WTC11 (cell line): Measurements from ENCODE around the gene ADGRB3. TPM values are rescaled to one million over a fixed set of nuclear protein-coding genes. Genes with fewer than 3 reads are reported as not detected.

ENCODE experiments used
- ATAC-seq: fragments of 200-7000 bp; cut with Tn5 transposase; 2 replicates; pipeline ENCODE4 v1.10.0; 2021; ENCODE audit warnings: mild to moderate bottlenecking, moderate library complexity
- CTCF ChIA-PET: fragments of 300-600 bp; sonication (Branson Sonifier 250); formaldehyde crosslinking; loops from one replicate; lab custom pipeline; 2021; ENCODE audit warnings: antibody characterized with exemption; lab: Charles Lee
- POLR2A ChIA-PET: fragments of 350-600 bp; sonication (Branson Sonifier 250); formaldehyde crosslinking; loops from one replicate; lab custom pipeline; 2021; ENCODE audit warnings: antibody characterized with exemption; lab: Charles Lee
- DNase-seq: peaks from one replicate; pipeline ENCODE4 v3.0.0; 2021; ENCODE audit warnings: low spot score
- H3K27ac Mint-ChIP-seq: 2 replicates; pipeline ENCODE4 v1.8.0; 2021; ENCODE audit warnings: mixed read lengths
- H3K27me3 Mint-ChIP-seq: 2 replicates; pipeline ENCODE4 v1.8.0; 2021; ENCODE audit warnings: low read depth, mild to moderate bottlenecking, moderate library complexity, mixed read lengths
- H3K36me3 Mint-ChIP-seq: 2 replicates; pipeline ENCODE4 v1.8.0; 2021; ENCODE audit warnings: mixed read lengths
- H3K4me1 Mint-ChIP-seq: 2 replicates; pipeline ENCODE4 v1.8.0; 2022; ENCODE audit warnings: mixed read lengths
- H3K4me3 Mint-ChIP-seq: 2 replicates; pipeline ENCODE4 v1.8.0; 2021; ENCODE audit warnings: mild to moderate bottlenecking, moderate library complexity, mixed read lengths
- H3K9me3 Mint-ChIP-seq: 2 replicates; pipeline ENCODE4 v1.8.0; 2021; ENCODE audit warnings: mixed read lengths
- ATF1 ChIP-seq: sonication (generic); formaldehyde crosslinking; IDR thresholded peaks from 2 replicates; pipeline ENCODE4 v1.8.1; 2023; ENCODE audit warnings: mild to moderate bottlenecking, moderate library complexity, missing genetic modification reagents
- ESRRA ChIP-seq: sonication (generic); formaldehyde crosslinking; IDR thresholded peaks from 2 replicates; pipeline ENCODE4 v1.8.1; 2022; ENCODE audit warnings: mild to moderate bottlenecking, missing genetic modification reagents, borderline replicate concordance
- FOXK1 ChIP-seq: sonication (generic); formaldehyde crosslinking; IDR thresholded peaks from 2 replicates; pipeline ENCODE4 v1.8.0; 2022; ENCODE audit warnings: mild to moderate bottlenecking, moderate library complexity, missing genetic modification reagents
- FOXP1 ChIP-seq: sonication (generic); formaldehyde crosslinking; IDR thresholded peaks from 2 replicates; pipeline ENCODE4 v1.8.0; 2022; ENCODE audit warnings: missing genetic modification reagents, mild to moderate bottlenecking, moderate library complexity, borderline replicate concordance
- IRF2 ChIP-seq: sonication (generic); formaldehyde crosslinking; IDR thresholded peaks from 2 replicates; pipeline ENCODE4 v1.8.0; 2022; ENCODE audit warnings: low read depth, missing genetic modification reagents, borderline replicate concordance
- NFATC4 ChIP-seq: fragments of 250-450 bp; sonication (Bioruptor Pico); IDR thresholded peaks from 2 replicates; pipeline ENCODE4 v1.9.0; 2021; ENCODE audit warnings: mild to moderate bottlenecking
- NR2C2 ChIP-seq: sonication (generic); formaldehyde crosslinking; IDR thresholded peaks from 2 replicates; pipeline ENCODE4 v1.8.0; 2022; ENCODE audit warnings: mild to moderate bottlenecking, missing genetic modification reagents
- OVOL2 ChIP-seq: fragments of 250-450 bp; sonication (Bioruptor Pico); IDR thresholded peaks from 2 replicates; pipeline ENCODE4 v1.9.0; 2021; ENCODE audit warnings: mild to moderate bottlenecking, borderline replicate concordance
- RORB ChIP-seq: fragments of 250-450 bp; sonication (Bioruptor Pico); IDR thresholded peaks from 2 replicates; pipeline ENCODE4 v1.9.0; 2021; ENCODE audit warnings: mild to moderate bottlenecking
- SP1 ChIP-seq: sonication (generic); formaldehyde crosslinking; conservative IDR thresholded peaks from 2 replicates; pipeline ENCODE4 v1.8.1; 2022; ENCODE audit warnings: missing genetic modification reagents
- TEAD1 ChIP-seq: sonication (generic); formaldehyde crosslinking; IDR thresholded peaks from 2 replicates; pipeline ENCODE4 v1.8.0; 2022; ENCODE audit warnings: mild to moderate bottlenecking, missing genetic modification reagents
- ZNF317 ChIP-seq: sonication (generic); formaldehyde crosslinking; IDR thresholded peaks from 2 replicates; pipeline ENCODE4 v1.8.1; 2023; ENCODE audit warnings: low read depth, mild to moderate bottlenecking, moderate library complexity, missing genetic modification reagents, borderline replicate concordance
- ZNF396 ChIP-seq: fragments of 250-450 bp; sonication (Bioruptor Pico); IDR thresholded peaks from 2 replicates; pipeline ENCODE4 v1.8.0; 2021; ENCODE audit warnings: mild to moderate bottlenecking, moderate library complexity, borderline replicate concordance
- total RNA-seq: library from RNA; stranded (reverse); gene quantifications from 3 replicates; pipeline ENCODE4 v1.2.3, GENCODE V29; 2021
- TF ChIP-seq, protein P1 (sequence below): fragments of 200-600 bp; IDR thresholded peaks from 2 replicates; pipeline ENCODE4 v1.8.0; 2022; ENCODE audit warnings: antibody characterized with exemption
- TF ChIP-seq, protein P2 (sequence below): fragments of 250-450 bp; sonication (Bioruptor Pico); IDR thresholded peaks from 2 replicates; pipeline ENCODE4 v1.9.0; 2021; ENCODE audit warnings: mild to moderate bottlenecking, borderline replicate concordance
- TF ChIP-seq, protein P3 (sequence below): sonication (generic); formaldehyde crosslinking; IDR thresholded peaks from 2 replicates; pipeline ENCODE4 v1.8.0; 2023; ENCODE audit warnings: missing genetic modification reagents
- TF ChIP-seq, protein P4 (sequence below): sonication (generic); formaldehyde crosslinking; IDR thresholded peaks from 2 replicates; pipeline ENCODE4 v1.8.1; 2022; ENCODE audit warnings: mild to moderate bottlenecking, missing genetic modification reagents, moderate library complexity, borderline replicate concordance
- TF ChIP-seq, protein P5 (sequence below): sonication (generic); formaldehyde crosslinking; IDR thresholded peaks from 2 replicates; pipeline ENCODE4 v1.8.0; 2022; ENCODE audit warnings: mild to moderate bottlenecking, missing genetic modification reagents
- TF ChIP-seq, protein P6 (sequence below): fragments of 250-450 bp; sonication (Bioruptor Pico); IDR thresholded peaks from 2 replicates; pipeline ENCODE4 v2.1.2; 2022; ENCODE audit warnings: mild to moderate bottlenecking, moderate library complexity

The ADGRB3 gene
- total RNA-seq, 1 experiment from 2014 or later = 1.9 TPM

DNA sequence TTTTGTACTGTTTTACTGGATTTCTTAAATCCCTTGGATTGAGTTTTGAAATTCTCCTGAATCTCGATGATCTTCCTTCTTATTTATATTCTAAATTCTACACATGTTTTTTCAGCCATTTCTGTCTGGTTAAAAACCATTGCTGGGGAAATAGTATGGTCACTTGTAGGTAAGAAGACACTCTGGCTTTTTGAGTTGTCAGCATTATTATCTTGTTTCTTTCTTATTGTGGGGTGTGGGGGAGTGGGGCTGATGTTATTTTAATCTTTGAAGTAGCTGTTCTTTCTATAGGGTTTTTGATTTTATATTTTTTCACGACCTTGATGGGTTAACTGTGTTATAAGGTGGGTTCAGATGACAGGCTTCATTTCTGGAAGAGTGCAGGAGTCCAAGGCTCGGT, 37.4 kb upstream of the ADGRB3 start:
- Mint-ChIP-seq H3K4me1 (no peaks in the 10 kb centered on the region), H3K36me3 (no peaks in the 10 kb centered on the region), H3K9me3 (peaks cover 29% of the 10 kb centered on the region), H3K27me3 (no peaks in the 10 kb centered on the region), H3K27ac (no peak overlapping the region), H3K4me3 (no peak overlapping the region)
- no peak for ATAC-seq
- TF ChIP-seq, protein P1, sequence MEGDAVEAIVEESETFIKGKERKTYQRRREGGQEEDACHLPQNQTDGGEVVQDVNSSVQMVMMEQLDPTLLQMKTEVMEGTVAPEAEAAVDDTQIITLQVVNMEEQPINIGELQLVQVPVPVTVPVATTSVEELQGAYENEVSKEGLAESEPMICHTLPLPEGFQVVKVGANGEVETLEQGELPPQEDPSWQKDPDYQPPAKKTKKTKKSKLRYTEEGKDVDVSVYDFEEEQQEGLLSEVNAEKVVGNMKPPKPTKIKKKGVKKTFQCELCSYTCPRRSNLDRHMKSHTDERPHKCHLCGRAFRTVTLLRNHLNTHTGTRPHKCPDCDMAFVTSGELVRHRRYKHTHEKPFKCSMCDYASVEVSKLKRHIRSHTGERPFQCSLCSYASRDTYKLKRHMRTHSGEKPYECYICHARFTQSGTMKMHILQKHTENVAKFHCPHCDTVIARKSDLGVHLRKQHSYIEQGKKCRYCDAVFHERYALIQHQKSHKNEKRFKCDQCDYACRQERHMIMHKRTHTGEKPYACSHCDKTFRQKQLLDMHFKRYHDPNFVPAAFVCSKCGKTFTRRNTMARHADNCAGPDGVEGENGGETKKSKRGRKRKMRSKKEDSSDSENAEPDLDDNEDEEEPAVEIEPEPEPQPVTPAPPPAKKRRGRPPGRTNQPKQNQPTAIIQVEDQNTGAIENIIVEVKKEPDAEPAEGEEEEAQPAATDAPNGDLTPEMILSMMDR = no peak
- TF ChIP-seq ZNF396 (CRISPR knock-in tag) (no peak), NFATC4 (CRISPR knock-in tag) (no peak), ATF1 (CRISPR knock-in tag) (no peak), SP1 (CRISPR knock-in tag) (no peak)
- TF ChIP-seq, protein P2, sequence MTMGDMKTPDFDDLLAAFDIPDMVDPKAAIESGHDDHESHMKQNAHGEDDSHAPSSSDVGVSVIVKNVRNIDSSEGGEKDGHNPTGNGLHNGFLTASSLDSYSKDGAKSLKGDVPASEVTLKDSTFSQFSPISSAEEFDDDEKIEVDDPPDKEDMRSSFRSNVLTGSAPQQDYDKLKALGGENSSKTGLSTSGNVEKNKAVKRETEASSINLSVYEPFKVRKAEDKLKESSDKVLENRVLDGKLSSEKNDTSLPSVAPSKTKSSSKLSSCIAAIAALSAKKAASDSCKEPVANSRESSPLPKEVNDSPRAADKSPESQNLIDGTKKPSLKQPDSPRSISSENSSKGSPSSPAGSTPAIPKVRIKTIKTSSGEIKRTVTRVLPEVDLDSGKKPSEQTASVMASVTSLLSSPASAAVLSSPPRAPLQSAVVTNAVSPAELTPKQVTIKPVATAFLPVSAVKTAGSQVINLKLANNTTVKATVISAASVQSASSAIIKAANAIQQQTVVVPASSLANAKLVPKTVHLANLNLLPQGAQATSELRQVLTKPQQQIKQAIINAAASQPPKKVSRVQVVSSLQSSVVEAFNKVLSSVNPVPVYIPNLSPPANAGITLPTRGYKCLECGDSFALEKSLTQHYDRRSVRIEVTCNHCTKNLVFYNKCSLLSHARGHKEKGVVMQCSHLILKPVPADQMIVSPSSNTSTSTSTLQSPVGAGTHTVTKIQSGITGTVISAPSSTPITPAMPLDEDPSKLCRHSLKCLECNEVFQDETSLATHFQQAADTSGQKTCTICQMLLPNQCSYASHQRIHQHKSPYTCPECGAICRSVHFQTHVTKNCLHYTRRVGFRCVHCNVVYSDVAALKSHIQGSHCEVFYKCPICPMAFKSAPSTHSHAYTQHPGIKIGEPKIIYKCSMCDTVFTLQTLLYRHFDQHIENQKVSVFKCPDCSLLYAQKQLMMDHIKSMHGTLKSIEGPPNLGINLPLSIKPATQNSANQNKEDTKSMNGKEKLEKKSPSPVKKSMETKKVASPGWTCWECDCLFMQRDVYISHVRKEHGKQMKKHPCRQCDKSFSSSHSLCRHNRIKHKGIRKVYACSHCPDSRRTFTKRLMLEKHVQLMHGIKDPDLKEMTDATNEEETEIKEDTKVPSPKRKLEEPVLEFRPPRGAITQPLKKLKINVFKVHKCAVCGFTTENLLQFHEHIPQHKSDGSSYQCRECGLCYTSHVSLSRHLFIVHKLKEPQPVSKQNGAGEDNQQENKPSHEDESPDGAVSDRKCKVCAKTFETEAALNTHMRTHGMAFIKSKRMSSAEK = no peak
- ChIA-PET CTCF (no interaction called here), POLR2A (no interaction called here)
- DNase-seq = no peak

DNA sequence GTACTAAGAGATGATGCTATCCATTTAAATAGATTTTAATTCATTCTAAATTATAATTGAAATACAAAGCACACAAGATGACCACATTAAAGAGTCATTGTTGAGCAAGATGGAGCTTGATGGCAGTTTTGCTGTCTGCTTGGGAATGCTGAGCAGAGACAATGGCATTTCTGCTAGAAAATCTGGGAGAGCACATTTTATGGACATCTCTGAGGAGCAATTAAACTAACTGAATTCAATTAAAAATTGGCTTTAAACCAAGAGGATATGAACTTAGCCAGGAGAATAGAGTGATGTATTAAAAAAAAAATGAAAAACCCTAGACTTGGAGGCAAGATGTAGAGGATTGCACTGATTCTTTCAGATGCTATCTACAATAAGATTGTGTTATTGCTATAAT, 19.1 kb upstream of the ADGRB3 start:
- no peak overlapping the region for H3K4me3 Mint-ChIP-seq
- CTCF ChIA-PET = no interaction called here
- no peaks in the 10 kb centered on the region for H3K27me3 Mint-ChIP-seq
- no peaks in the 10 kb centered on the region for H3K9me3 Mint-ChIP-seq
- POLR2A ChIA-PET = no interaction called here
- ATAC-seq = no peak
- H3K36me3 Mint-ChIP-seq = no peaks in the 10 kb centered on the region
- no peaks in the 10 kb centered on the region for H3K4me1 Mint-ChIP-seq
- TF ChIP-seq, protein P3, sequence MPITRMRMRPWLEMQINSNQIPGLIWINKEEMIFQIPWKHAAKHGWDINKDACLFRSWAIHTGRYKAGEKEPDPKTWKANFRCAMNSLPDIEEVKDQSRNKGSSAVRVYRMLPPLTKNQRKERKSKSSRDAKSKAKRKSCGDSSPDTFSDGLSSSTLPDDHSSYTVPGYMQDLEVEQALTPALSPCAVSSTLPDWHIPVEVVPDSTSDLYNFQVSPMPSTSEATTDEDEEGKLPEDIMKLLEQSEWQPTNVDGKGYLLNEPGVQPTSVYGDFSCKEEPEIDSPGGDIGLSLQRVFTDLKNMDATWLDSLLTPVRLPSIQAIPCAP (CRISPR knock-in tag) = no peak
- no peak for TF ChIP-seq FOXP1
- TF ChIP-seq, protein P4, sequence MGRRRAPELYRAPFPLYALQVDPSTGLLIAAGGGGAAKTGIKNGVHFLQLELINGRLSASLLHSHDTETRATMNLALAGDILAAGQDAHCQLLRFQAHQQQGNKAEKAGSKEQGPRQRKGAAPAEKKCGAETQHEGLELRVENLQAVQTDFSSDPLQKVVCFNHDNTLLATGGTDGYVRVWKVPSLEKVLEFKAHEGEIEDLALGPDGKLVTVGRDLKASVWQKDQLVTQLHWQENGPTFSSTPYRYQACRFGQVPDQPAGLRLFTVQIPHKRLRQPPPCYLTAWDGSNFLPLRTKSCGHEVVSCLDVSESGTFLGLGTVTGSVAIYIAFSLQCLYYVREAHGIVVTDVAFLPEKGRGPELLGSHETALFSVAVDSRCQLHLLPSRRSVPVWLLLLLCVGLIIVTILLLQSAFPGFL = no peak
- no peak for TF ChIP-seq NR2C2 (CRISPR knock-in tag)
- TF ChIP-seq RORB (CRISPR knock-in tag) = no peak
- TF ChIP-seq, protein P5, sequence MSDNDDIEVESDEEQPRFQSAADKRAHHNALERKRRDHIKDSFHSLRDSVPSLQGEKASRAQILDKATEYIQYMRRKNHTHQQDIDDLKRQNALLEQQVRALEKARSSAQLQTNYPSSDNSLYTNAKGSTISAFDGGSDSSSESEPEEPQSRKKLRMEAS (CRISPR knock-in tag) = no peak
- TF ChIP-seq ATF1 (CRISPR knock-in tag) = no peak
- TF ChIP-seq ESRRA (CRISPR knock-in tag) = no peak
- no peak for TF ChIP-seq FOXK1 (CRISPR knock-in tag)
- TF ChIP-seq ZNF317 (CRISPR knock-in tag) = no peak
- TF ChIP-seq IRF2 (CRISPR knock-in tag) = no peak
- TF ChIP-seq OVOL2 (CRISPR knock-in tag) = no peak
- no peak for TF ChIP-seq TEAD1 (CRISPR knock-in tag)
- TF ChIP-seq, protein P6, sequence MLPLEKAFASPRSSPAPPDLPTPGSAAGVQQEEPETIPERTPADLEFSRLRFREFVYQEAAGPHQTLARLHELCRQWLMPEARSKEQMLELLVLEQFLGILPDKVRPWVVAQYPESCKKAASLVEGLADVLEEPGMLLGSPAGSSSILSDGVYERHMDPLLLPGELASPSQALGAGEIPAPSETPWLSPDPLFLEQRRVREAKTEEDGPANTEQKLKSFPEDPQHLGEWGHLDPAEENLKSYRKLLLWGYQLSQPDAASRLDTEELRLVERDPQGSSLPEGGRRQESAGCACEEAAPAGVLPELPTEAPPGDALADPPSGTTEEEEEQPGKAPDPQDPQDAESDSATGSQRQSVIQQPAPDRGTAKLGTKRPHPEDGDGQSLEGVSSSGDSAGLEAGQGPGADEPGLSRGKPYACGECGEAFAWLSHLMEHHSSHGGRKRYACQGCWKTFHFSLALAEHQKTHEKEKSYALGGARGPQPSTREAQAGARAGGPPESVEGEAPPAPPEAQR (CRISPR knock-in tag) = no peak
- no peak overlapping the region for H3K27ac Mint-ChIP-seq
- no peak for DNase-seq
